Measurements from ENCODE around the gene TMEM115.

DNA sequence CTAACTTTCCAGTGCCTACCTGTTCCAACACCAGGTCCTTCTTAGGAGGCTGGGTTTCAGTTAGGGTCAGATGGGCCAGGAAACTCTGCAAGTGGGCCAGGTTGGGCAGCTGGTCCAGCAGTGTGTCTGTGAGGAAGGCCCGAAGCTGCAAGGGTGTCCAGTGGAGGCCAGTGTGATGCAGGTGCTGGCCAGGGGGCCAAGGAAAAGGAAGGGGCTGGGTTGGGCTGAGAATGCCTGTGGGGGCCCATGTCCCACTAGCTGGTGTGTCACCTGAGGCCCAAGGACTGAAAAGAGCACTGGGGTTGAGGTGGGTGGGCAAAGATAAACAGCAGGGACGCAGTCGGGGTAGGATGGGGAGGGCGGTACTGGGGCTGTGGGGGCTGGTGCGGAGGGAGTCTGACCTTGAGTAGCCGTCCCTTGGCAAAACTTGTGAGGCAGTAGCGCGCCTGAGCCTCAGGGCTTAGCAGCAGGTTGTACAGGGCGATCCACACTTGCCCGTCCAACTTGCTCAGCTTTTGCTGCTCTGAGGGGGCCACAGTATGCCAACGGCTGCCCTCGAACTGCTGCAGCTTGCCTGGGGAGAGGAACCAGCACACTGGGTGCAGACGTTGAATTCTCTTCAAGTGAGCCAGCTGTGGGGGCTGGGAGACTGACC, 17.2 kb downstream of the TMEM115 start:
- TF ChIP-seq, protein P1, sequence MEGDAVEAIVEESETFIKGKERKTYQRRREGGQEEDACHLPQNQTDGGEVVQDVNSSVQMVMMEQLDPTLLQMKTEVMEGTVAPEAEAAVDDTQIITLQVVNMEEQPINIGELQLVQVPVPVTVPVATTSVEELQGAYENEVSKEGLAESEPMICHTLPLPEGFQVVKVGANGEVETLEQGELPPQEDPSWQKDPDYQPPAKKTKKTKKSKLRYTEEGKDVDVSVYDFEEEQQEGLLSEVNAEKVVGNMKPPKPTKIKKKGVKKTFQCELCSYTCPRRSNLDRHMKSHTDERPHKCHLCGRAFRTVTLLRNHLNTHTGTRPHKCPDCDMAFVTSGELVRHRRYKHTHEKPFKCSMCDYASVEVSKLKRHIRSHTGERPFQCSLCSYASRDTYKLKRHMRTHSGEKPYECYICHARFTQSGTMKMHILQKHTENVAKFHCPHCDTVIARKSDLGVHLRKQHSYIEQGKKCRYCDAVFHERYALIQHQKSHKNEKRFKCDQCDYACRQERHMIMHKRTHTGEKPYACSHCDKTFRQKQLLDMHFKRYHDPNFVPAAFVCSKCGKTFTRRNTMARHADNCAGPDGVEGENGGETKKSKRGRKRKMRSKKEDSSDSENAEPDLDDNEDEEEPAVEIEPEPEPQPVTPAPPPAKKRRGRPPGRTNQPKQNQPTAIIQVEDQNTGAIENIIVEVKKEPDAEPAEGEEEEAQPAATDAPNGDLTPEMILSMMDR (IDR thresholded peaks at IDR 0.05), result no peak
- no peak for TF ChIP-seq POLR2AphosphoS5 (IDR thresholded peaks at IDR 0.05)
- no peak for TF ChIP-seq POLR2A (IDR thresholded peaks at IDR 0.05)
